Heart right ventricle (tissue), 16 donors: ENCODE measurements around the gene YJEFN3. TPM values are rescaled to one million over a fixed set of nuclear protein-coding genes. Genes with fewer than 3 reads are reported as not detected.

Source experiments
- ATAC-seq, 8 donors: fragments of 200-7000 bp; cut with Tn5 transposase; one replicate each; pipeline ENCODE4 v1.9.1; 2020; ENCODE audit warnings: mild to moderate bottlenecking in 8 of 8, moderate library complexity in 8 of 8, moderate number of reproducible peaks in 1 of 8
- DNase-seq, 2 donors: peaks; one replicate each; pipeline ENCODE4 v3.0.0-alpha.2; 2020
- H3K27ac ChIP-seq, 10 donors: fragments of 200-600 bp; sonication (generic) in 2 of 10; one replicate each; pipeline versions ENCODE4 v1.5.0 to v1.8.0; 2020 to 2022; ENCODE audit warnings: mild to moderate bottlenecking in 3 of 10
- H3K27me3 ChIP-seq, 7 donors: fragments of 200-600 bp; one replicate each; pipeline ENCODE4 v1.8.0; 2021 to 2022; ENCODE audit warnings: mild to moderate bottlenecking in 2 of 7
- H3K36me3 ChIP-seq, 9 donors: fragments of 200-600 bp; sonication (generic) in 1 of 9; one replicate each; pipeline versions ENCODE4 v1.5.0 to v1.8.0; 2020 to 2022; ENCODE audit warnings: mild to moderate bottlenecking in 2 of 9
- H3K4me1 ChIP-seq, 9 donors: fragments of 200-600 bp; sonication (generic) in 1 of 9; one replicate each; pipeline versions ENCODE4 v1.5.0 to v1.8.0; 2020 to 2022; ENCODE audit warnings: mild to moderate bottlenecking in 4 of 9
- H3K4me3 ChIP-seq, 10 donors: fragments of 200-600 bp; sonication (generic) in 2 of 10; one replicate each; pipeline versions ENCODE4 v1.5.0 to v1.8.0; 2020 to 2022; ENCODE audit warnings: mild to moderate bottlenecking in 7 of 10, moderate library complexity in 2 of 10
- H3K9me3 ChIP-seq, 11 donors: fragments of 200-600 bp in 10 of 11; sonication (generic) in 2 of 11; one replicate each; pipeline versions ENCODE4 v1.5.0 to v1.8.0; 2013 to 2022; ENCODE audit warnings: mild to moderate bottlenecking in 2 of 11, control low read depth in 1 of 11, moderate library complexity in 1 of 11
- CTCF ChIP-seq, 9 donors: fragments of 200-600 bp; sonication (generic) in 2 of 9; IDR thresholded peaks; one replicate each; pipeline versions ENCODE4 v1.5.0 to v1.8.0; 2021 to 2022; ENCODE audit warnings: antibody characterized with exemption in 9 of 9, mild to moderate bottlenecking in 5 of 9, moderate library complexity in 1 of 9
- WGBS, 2 donors: extraction: QIAGEN DNeasy Blood & Tissue Kit; methylation state at CpG; one replicate each; pipeline ENCODE4 v1.1.7; 2013; ENCODE audit warnings: inconsistent platforms in 1 of 2; 5-methylcytosine and 5-hydroxymethylcytosine counted together
- intact Hi-C, 10 donors: fragments of 100-400 bp; cut with DNase I; formaldehyde crosslinking; loops; one replicate each; pipeline versions ENCODE4 v1.11.1 to v1.14.2; 2022
- polyA plus RNA-seq, 2 donors: library from polyadenylated mRNA; stranded (reverse); fragments of 200-250 nt; gene quantifications; one replicate each; pipeline ENCODE4 v1.2.3, GENCODE V29; 2013
- total RNA-seq, 10 donors: library from RNA; stranded (reverse); fragmentation: NEBNext Ultra II Directional in 3 of 10; extraction: Animal tissue kit (Norgen Biotek cat#: 25700) in 3 of 10; gene quantifications; one replicate each; pipeline versions ENCODE4 v1.2.1 to v1.2.4, GENCODE V29; 2021 to 2023
- donor health status: Arrhythmogenic right ventricular cardiomyopathy.
- donor health status: ischemic (EF 13 %, LVEDD 7.1; RV severe dilation, severe dysfunction).
- donor health status: healthy with polysubstance abuse.
- donor health status: DM: no; HTN: yes; CAD: no.
- donor health status: DM: no; HTN: no; CAD: no.
- donor health status: ischemic (EF 25% LVEDD 6.9; RV normal size, moderate dysfunction).
- donor health status: ischemic (EF 25% LVEDD 5.7; RV mildly dilated, moderate dysfunction).
- donor health status: healthy.
- donor health status: DM: yes; HTN: yes; CAD: no.
- donor health status: Ischemic cardiomyopathy.
- donor health status: ischemic (EF 35%, LVEDD 5.7; RV mildly dilated, moderate dysfunction).
- donor health status: nonischemic (EF 11% LVEDD 7.7; RV severe dilation, severe dysfunction).
- donor health status: DM: yes; HTN: yes; CAD: no.
- donor health status: PGD.
- donor health status: ischemic (EF 29% LVEDD 5.4; RV normal size, mild dysfunction).
- donor health status: nonischemic (EF 23%, LVEDD 6.1; RV moderate dilation, normal function).

YJEFN3 gene
- total and polyA plus RNA-seq, 12 donors = 2.1 to 13.1 (median 2.4) TPM

GRCh38 chr19:19505669-19506326, 22.9 kb upstream of the YJEFN3 start:
- H3K4me1 ChIP-seq = no peaks in the 10 kb centered on the region
- intact Hi-C loops = no loop called here
- H3K27ac ChIP-seq = no peak overlapping the region
- DNase-seq = no peak
- no peaks in the 10 kb centered on the region for H3K9me3 ChIP-seq
- no peaks in the 10 kb centered on the region for H3K27me3 ChIP-seq
- no peak for TF ChIP-seq CTCF (IDR thresholded peaks at IDR 0.05)
- WGBS, 2 donors = 90% methylated on average over 27 of the region's 27 CpGs
- H3K36me3 ChIP-seq = peaks cover 0 to 77% (median 50%) of the 10 kb centered on the region in 9 donors
- ATAC-seq = no peak
- H3K4me3 ChIP-seq = no peak overlapping the region

- H3K4me1 ChIP-seq = no peaks in the 10 kb centered on the region
- H3K4me3 ChIP-seq = no peak overlapping the region
- ATAC-seq (no peak), DNase-seq (no peak)
- intact Hi-C loops = no loop called here
- peaks cover 0 to 69% (median 44%) of the 10 kb centered on the region in 9 donors for H3K36me3 ChIP-seq
- WGBS, 2 donors = 88 to 93% methylated on average over 12 of the region's 12 CpGs
- no peaks in the 10 kb centered on the region for H3K9me3 ChIP-seq
- no peak for TF ChIP-seq CTCF (IDR thresholded peaks at IDR 0.05)
- no peaks in the 10 kb centered on the region for H3K27me3 ChIP-seq
- no peak overlapping the region for H3K27ac ChIP-seq
Measured at GRCh38 chr19:19506592-19506991, 22.1 kb upstream of the YJEFN3 start.

- intact Hi-C loops = no loop called here
- no peak overlapping the region for H3K4me3 ChIP-seq
- peaks cover 0 to 61% (median 36%) of the 10 kb centered on the region in 9 donors for H3K36me3 ChIP-seq
- H3K4me1 ChIP-seq = no peaks in the 10 kb centered on the region
- H3K27me3 ChIP-seq = no peaks in the 10 kb centered on the region
- H3K9me3 ChIP-seq = no peaks in the 10 kb centered on the region
- no peak for ATAC-seq
- 81 to 85% methylated on average over 8 of the region's 8 CpGs for WGBS, 2 donors
- no peak overlapping the region for H3K27ac ChIP-seq
- TF ChIP-seq CTCF (IDR thresholded peaks at IDR 0.05) = no peak
- no peak for DNase-seq
Measured at GRCh38 chr19:19507354-19507753, 21.4 kb upstream of the YJEFN3 start.

GRCh38 chr19:19508217-19508616, 20.5 kb upstream of the YJEFN3 start:
- no peak overlapping the region for H3K27ac ChIP-seq
- 85 to 86% methylated on average over 11 of the region's 11 CpGs for WGBS, 2 donors
- H3K9me3 ChIP-seq = no peaks in the 10 kb centered on the region
- H3K36me3 ChIP-seq = peaks cover 0 to 52% (median 27%) of the 10 kb centered on the region in 9 donors
- no peaks in the 10 kb centered on the region for H3K27me3 ChIP-seq
- DNase-seq (no peak), ATAC-seq (no peak)
- no peak for TF ChIP-seq CTCF (IDR thresholded peaks at IDR 0.05)
- no peak overlapping the region for H3K4me3 ChIP-seq
- H3K4me1 ChIP-seq = no peaks in the 10 kb centered on the region
- intact Hi-C loops = no loop called here
